Epithelial cell of prostate (primary cell): ENCODE measurements around the gene DRAP1.

Experiments
- DNase-seq: peaks from one replicate; pipeline ENCODE4 v3.0.0-alpha.2; 2011; ENCODE audit warnings: low read depth, low spot score
- H3K27ac ChIP-seq: fragments of 450-650 bp; 2 replicates; pipeline ENCODE4 v1.5.1; 2017; ENCODE audit warnings: mild to moderate bottlenecking

The DRAP1 gene

DNA sequence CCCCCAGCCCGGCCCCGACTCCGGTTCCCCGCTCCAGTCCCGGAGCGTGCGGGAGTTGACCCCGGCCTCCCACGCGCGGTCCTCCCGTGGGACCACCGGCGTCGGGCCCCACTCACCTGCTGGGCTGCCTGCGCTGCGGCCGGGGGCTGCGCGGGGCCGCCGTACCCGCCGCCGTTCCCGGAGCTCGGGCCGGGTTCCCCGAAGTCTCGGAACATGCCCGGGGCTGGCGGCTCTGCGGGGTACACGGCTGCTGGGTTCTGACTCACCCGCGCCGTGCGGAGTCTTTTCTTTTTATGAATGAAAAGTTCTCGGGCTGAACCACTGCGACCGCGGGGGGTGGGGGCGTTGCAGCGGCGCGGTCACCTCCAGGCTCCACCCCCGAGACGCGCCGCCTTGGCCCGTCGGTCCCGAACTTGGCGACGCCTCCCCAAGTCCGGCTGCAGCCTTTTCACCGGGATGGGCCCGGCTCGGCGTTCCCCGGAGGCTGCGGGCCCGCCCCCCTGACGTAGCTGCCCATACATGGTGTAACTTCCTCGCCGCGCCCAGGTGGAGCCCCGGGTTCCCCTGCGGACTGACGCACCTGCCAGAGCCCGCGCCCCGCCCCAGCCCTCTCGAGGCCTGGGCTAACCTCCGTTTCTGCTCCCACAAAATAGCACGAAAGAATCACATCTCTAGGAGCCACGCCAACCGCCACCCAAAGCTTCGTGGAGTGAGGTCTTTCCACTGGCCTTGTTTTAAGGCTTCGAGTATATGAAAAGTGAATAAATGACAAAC is 18.9 kb upstream of the DRAP1 start, which contains the start of gene FOSL1:
Gene FOSL1 (minus strand): TSS at position 264 of the 774 bp plus-strand sequence. CDS start 49 bp downstream, at position 215.
- DNase-seq: peak; percentile 96
- H3K27ac ChIP-seq: peak within 1 kb of the TSS; percentile 100

- no peak for DNase-seq
- H3K27ac ChIP-seq: peak overlapping the region; percentile 100
These were observed 18.4 kb upstream of the DRAP1 start for GRCh38 chr11:65900899-65901180.

GRCh38 chr11:65903068-65903481 is 16.2 kb upstream of the DRAP1 start:
- peak overlapping the region; percentile 100 for H3K27ac ChIP-seq
- no peak for DNase-seq

- no peak for DNase-seq
- H3K27ac ChIP-seq: peak overlapping the region; percentile 100
These were observed 15.5 kb upstream of the DRAP1 start for GRCh38 chr11:65903715-65904114.

DNA sequence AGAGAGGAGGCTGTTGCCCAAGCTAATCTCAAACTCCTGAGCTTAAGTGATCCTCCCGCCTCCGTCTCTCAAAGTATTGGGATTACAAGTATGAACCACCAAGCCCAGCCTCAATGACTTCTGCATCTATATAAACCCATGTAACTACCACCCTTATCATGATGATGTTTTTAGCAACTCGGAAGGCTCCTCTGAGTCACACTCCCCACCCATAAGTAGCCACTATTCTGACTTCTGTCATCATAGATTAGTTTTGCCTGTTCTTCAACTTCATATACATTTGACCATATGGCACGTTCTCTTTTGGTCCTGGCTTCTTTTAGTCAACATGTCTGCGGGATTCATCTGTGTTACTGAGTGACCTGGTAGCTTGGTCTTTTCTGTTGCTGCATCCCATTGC is 12.6 kb upstream of the DRAP1 start:
- no peak for DNase-seq
- H3K27ac ChIP-seq: peak overlapping the region; percentile 48

DNA sequence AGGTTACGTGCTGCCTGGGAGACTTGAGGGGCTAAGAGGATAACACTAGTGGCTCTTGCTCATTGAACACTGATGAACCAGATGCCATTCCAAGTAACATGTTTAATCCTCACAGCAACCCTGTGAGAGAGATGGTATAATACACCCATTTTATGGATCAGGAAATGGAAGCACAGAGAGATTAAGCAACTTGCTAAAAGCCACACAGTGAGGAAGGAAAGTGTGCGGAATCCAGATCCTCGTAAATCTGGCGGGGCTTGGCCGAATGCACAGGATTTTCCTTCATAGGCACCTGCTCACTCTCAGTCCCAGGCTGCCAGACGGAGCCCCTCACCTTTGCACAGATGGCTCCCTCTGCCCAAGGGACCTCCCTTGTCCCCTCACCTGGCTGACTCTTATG is 11.3 kb upstream of the DRAP1 start:
- no peak overlapping the region for H3K27ac ChIP-seq
- no peak for DNase-seq

DNA sequence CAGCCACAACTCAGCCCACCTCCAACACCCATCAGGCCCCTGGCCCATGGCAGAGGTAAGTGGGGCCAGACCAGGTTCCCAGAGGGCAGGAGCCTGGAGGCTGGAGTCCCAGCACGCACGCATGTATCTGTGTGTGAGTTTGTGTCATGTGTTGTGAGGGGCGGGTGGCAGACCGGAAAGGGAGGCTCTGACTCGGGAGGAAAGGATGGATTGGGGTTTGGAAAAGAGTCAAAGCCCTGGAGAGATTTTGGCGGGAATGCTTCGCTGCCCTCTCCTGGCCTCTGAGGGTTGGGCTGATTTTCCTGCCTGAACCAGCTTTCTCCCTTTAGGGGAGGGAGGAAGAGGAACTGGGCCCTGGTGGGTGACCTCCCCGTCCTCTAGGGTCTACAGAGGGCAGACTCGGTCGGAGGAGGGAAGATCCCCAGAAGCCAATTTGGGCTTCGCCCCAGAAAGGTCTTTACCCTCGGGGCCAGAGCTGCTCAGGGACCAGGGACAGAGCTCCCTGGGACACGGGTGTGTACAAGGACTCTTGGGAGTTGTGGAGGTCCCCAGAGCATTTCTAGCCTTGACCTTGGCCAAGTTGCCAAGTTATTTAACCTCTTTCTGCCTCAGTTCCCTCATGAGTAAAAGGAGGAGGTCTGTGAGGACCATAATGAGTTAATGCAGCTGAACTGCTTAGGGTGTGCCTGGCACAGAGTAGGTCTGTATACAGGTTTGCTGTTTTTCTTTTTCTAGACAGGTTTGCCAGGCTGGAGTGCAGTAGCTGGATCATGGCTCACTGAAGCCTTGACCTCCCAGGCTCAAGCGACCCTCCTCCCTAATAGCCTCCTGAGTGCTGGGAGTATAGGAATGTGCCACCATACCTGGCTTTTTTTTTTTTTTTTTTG is 7.3 kb upstream of the DRAP1 start:
- H3K27ac ChIP-seq: peak overlapping the region; percentile 99
- DNase-seq: no peak

DNA sequence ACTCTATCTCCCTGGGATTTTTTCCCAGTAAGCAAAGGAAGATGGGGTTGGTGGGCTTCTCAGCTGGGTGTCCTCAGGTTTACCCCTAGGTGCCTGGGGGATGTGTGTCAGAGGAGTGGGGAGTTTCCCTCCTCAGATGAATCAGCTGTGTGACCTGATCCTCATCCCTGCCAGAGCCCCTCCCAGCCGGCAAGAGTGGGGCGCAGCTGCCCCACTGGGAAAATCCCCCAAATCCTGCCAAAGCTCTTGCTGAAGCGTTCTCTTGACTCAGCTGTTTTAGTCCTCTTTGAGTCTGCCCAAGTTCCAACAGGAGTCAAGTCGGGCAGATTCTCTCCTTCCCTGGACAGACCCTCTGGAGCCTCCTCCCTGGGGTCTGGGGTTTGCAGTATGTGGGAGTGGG is 6.4 kb upstream of the DRAP1 start:
- DNase-seq: no peak

GRCh38 chr11:65915101-65915820 is 4.0 kb upstream of the DRAP1 start:
- H3K27ac ChIP-seq: peak overlapping the region; percentile 99

More for the DNA sequence above, 6.4 kb upstream of the DRAP1 start:
- peak overlapping the region; percentile 99 for H3K27ac ChIP-seq

GRCh38 chr11:65915821-65916251 is 3.4 kb upstream of the DRAP1 start:
- DNase-seq: peak; percentile 74
- peak overlapping the region; percentile 99 for H3K27ac ChIP-seq

More at GRCh38 chr11:65915101-65915820, 4.0 kb upstream of the DRAP1 start:
- DNase-seq: no peak

DNA sequence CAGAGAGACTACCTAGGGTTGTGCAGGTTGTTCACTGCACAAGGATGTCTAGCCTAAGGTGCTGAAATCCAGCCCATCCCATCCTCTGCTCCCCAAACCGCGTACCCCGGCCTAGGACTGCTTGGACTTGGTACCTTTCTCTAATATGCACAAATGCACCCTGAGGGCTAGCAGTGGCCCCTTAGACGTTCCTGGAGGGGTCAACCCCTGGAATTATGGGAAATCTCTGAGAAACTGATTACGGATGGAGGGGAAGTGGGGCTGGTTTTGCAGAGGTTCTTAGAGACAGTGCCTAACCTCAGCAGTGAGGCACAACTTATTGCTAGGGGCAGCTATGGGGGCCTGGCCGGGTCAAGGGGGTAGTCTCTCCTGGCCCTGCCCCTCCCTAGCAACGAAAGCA is 2.8 kb upstream of the DRAP1 start:
- DNase-seq: no peak
- peak overlapping the region; percentile 99 for H3K27ac ChIP-seq

DNA sequence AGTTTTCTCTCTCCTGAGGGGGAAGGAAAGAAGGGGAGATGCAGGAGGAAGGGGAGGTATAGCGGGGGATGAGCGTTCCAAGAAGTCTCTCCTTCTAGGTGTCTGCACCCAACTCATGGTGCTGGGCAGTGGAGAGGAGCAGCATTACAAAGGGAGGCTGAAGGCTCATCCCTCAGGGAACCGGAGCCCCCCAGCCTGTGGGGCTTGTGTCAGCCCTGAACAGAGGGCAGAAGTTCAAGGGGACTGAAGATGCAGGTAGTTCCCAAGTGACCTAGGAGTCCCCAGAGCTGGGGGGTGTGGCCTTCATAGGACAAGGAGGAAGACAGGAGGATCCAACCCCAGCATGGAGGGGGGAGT is 2.2 kb upstream of the DRAP1 start:
- no peak for DNase-seq
- H3K27ac ChIP-seq: peak overlapping the region; percentile 99

GRCh38 chr11:65917434-65918210 is 1.6 kb upstream of the DRAP1 start:
- H3K27ac ChIP-seq: peak overlapping the region; percentile 99
- DNase-seq: no peak

DNA sequence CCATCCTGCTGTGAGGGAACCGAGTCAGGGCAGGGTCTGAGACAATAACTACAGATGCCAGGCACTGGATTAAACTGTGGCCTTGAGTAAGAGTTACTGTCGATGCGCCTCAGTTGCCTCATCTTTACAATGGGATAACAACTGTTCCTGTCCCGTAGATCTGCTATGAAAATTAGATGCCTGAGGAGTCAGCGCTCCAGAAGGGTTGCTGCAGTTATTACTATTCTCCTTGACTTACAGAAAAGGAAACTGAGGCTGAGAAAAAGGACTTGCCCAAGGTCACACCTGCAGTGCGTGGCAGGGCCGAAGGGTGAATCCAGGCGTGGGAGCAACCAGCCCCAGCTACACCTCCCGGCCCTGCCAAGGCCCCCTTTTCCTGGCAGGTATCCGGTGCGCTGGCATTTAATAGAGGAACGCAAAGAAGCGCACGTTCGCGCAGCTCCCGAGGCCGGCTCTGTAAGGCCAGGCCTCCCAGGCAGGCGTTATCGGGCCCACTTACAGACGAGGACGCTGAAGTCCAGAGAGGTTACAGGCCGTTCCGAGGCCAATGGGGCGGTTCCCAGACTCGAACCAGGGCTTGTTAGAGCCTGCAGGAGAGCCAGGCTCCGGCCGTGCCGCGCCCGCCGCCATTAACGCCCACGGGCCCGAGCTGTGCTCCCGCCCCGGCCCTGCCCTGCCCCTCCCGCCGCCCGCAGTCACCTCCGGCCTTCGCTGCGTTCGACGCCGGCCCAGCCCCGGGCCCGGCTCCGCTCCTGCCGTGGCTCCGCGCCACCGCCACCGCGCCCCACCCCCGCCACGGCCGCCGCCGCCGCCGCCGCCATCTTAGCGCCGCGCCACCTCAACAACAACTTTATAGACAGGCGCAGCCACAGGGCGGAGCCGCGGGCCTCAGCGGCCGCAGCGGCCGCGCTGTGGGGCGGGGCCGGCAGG is 750 bp upstream of the DRAP1 start, which contains the start of gene C11orf68:
Gene C11orf68 (minus strand): TSS at position 852 of the 930 bp plus-strand sequence. CDS start 31 bp downstream, at position 821.
- H3K27ac ChIP-seq: peak within 1 kb of the TSS; percentile 99
- no peak for DNase-seq

DNA sequence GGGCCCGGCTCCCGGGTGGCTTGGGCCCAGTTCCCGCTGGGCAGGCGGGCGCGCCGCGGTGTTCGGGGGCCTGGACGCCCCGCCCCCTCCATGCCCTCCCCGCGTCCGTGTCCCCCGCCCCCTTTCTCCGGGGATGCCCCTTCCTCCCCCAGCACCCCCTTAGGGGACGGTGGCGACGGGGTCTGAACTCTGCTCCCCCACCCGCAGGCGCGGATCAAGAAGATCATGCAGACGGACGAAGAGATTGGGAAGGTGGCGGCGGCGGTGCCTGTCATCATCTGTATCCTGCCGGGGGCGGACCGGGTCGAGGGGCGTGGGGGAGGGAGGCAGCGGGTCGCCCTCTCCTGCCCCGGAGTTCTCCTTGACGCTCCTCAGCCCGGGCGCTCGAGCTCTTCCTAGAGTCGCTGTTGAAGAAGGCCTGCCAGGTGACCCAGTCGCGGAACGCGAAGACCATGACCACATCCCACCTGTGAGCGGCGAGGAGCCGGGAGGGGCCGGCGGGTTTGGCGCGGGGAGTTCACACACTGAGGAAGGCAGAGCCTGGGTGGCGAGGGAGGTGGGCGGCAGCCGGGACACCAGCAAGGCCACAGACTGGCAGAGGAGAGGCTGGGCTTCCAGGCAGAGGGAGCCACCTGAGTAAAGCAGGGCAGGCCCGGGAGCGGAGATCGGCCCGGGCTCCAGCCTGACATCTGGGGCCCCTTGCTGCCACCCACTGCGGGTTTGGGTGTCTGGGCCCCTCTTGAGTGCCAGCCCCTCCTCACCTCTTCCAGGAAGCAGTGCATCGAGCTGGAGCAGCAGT is 546 bp downstream of the DRAP1 start:
- H3K27ac ChIP-seq: peak overlapping the region; percentile 99
- DNase-seq: no peak

DNA sequence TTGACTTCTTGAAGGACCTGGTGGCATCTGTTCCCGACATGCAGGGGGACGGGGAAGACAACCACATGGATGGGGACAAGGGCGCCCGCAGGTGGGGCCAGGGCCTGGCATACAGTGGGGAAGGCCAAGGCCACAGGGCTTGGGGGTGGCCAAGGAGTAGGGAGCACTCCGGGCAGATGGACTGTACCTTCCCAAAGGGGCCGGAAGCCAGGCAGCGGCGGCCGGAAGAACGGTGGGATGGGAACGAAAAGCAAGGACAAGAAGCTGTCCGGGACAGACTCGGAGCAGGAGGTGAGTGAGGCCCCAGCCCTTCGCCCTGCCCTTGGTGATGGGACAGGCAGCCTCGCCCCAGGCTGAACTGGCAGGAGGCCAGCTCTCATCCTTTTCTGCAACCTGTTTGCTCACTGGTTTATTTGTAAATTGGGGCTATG is 1.2 kb downstream of the DRAP1 start:
- H3K27ac ChIP-seq: peak overlapping the region; percentile 99
- DNase-seq: no peak

DNA sequence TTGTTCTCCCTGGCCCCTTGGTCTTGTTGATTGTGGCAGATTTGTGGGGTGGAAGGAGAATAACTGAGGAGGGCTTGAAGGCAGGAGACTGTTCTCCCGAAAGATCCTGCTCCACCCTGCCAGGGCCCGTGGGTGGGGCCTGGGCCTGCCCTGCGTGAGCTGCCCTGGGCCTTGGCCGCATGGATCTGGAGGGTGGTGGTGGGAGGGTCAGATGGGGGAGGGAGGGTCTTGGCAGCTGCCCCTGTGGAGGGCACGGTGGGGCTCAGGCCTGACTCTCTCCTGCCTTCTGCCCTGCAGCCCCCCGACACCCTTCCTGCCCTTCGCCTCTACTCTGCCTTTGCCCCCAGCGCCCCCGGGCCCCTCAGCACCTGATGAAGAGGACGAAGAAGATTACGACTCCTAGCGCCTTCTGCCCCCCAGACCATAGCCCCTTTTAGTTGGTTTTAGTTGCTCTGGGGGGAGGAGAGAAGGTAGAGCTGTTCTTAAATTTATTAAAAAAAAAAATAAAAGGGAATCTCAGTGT is 1.9 kb downstream of the DRAP1 start:
- H3K27ac ChIP-seq: peak overlapping the region; percentile 99
- no peak for DNase-seq

GRCh38 chr11:65921876-65922275 is 2.6 kb downstream of the DRAP1 start:
- DNase-seq: no peak
- no peak overlapping the region for H3K27ac ChIP-seq
